Trophoblast cell (in vitro differentiated cells and primary cell): ENCODE data around the gene GNS.

Experiments used
- DNase-seq, 2 donors: peaks; one replicate each; pipeline ENCODE4 v3.0.0-alpha.2; 2016
- H2AFZ ChIP-seq: 2 replicates; pipeline ENCODE4 v1.6.1; 2013; ENCODE audit warnings: low read length, moderate library complexity, mild to moderate bottlenecking; ENCODE audit not compliant: insufficient read depth, poor library complexity
- H2AK5ac ChIP-seq: 2 replicates; pipeline ENCODE4 v1.6.1; 2013; ENCODE audit warnings: mild to moderate bottlenecking, low read length
- H2BK120ac ChIP-seq: 2 replicates; pipeline ENCODE4 v1.6.1; 2013; ENCODE audit warnings: low read length, mild to moderate bottlenecking, moderate library complexity; ENCODE audit not compliant: insufficient read depth, poor library complexity
- H2BK12ac ChIP-seq: 2 replicates; pipeline ENCODE4 v1.6.1; 2013; ENCODE audit warnings: mild to moderate bottlenecking, low read length, moderate library complexity
- H2BK5ac ChIP-seq: 2 replicates; pipeline ENCODE4 v1.6.1; 2013; ENCODE audit warnings: low read length, low read depth, moderate library complexity, mild to moderate bottlenecking; ENCODE audit not compliant: poor library complexity
- H3K14ac ChIP-seq: 2 replicates; pipeline ENCODE4 v1.6.1; 2013; ENCODE audit warnings: mild to moderate bottlenecking, low read length
- H3K18ac ChIP-seq: 2 replicates; pipeline ENCODE4 v1.6.1; 2013; ENCODE audit warnings: mild to moderate bottlenecking, low read length
- H3K23ac ChIP-seq: 2 replicates; pipeline ENCODE4 v1.6.1; 2013; ENCODE audit warnings: low read length
- H3K27ac ChIP-seq: 2 replicates; pipeline ENCODE4 v1.5.1; 2013; ENCODE audit warnings: low read depth, mild to moderate bottlenecking, inconsistent platforms, low read length, moderate library complexity
- H3K27me3 ChIP-seq: 2 replicates; pipeline ENCODE4 v1.6.1; 2013; ENCODE audit warnings: inconsistent platforms, mild to moderate bottlenecking, low read length, moderate library complexity; ENCODE audit not compliant: insufficient read depth
- H3K36me3 ChIP-seq, 2 experiments: 1 replicate in 1 of 2; 2 replicates in 1 of 2; pipeline ENCODE4 v1.6.1; 2013; ENCODE audit warnings: low read length in 2 of 2, mild to moderate bottlenecking in 2 of 2, moderate library complexity in 1 of 2; ENCODE audit not compliant: insufficient read depth in 2 of 2, control insufficient read depth in 1 of 2
- H3K4ac ChIP-seq: 2 replicates; pipeline ENCODE4 v1.6.1; 2013; ENCODE audit warnings: low read depth, mild to moderate bottlenecking, low read length, moderate library complexity
- H3K4me1 ChIP-seq, 2 experiments: 1 replicate in 1 of 2; 2 replicates in 1 of 2; pipeline ENCODE4 v1.6.1; 2013; ENCODE audit warnings: low read length in 2 of 2, mild to moderate bottlenecking in 2 of 2, moderate library complexity in 1 of 2; ENCODE audit not compliant: insufficient read depth in 2 of 2, control insufficient read depth in 1 of 2
- H3K4me2 ChIP-seq: 2 replicates; pipeline ENCODE4 v1.6.1; 2013; ENCODE audit warnings: inconsistent platforms, mild to moderate bottlenecking, low read length, moderate library complexity
- H3K4me3 ChIP-seq: 2 replicates; pipeline ENCODE4 v1.5.1; 2013; ENCODE audit warnings: mild to moderate bottlenecking, low read depth, low read length, inconsistent platforms
- H3K79me1 ChIP-seq: one replicate; pipeline ENCODE4 v1.6.1; 2013; ENCODE audit warnings: low read length
- H3K79me2 ChIP-seq: 2 replicates; pipeline ENCODE4 v1.6.1; 2013; ENCODE audit warnings: low read length, mild to moderate bottlenecking; ENCODE audit not compliant: control insufficient read depth, insufficient read depth, poor library complexity
- H3K9ac ChIP-seq: 2 replicates; pipeline ENCODE4 v1.6.1; 2013; ENCODE audit warnings: mild to moderate bottlenecking, low read length
- H3K9me3 ChIP-seq: 2 replicates; pipeline ENCODE4 v1.6.1; 2013; ENCODE audit warnings: low read depth, mild to moderate bottlenecking, control low read depth, inconsistent platforms, low read length; ENCODE audit not compliant: insufficient read depth
- H4K12ac ChIP-seq: 2 replicates; pipeline ENCODE4 v1.6.1; 2013; ENCODE audit warnings: low read depth, mild to moderate bottlenecking, low read length, moderate library complexity
- H4K8ac ChIP-seq: 2 replicates; pipeline ENCODE4 v1.6.1; 2013; ENCODE audit warnings: low read depth, mild to moderate bottlenecking, low read length, moderate library complexity
- H4K91ac ChIP-seq: one replicate; pipeline ENCODE4 v1.6.1; 2013; ENCODE audit warnings: low read depth, mild to moderate bottlenecking, low read length, moderate library complexity
- WGBS: extraction: QIAGEN DNeasy Blood & Tissue Kit; methylation state at CpG from one replicate; pipeline ENCODE4 v1.1.7; 2013; ENCODE audit warnings: missing lambda C conversion rate; ENCODE audit not compliant: insufficient read length, insufficient coverage; ENCODE audit errors: extremely low coverage; 5-methylcytosine and 5-hydroxymethylcytosine counted together

The GNS gene

DNA sequence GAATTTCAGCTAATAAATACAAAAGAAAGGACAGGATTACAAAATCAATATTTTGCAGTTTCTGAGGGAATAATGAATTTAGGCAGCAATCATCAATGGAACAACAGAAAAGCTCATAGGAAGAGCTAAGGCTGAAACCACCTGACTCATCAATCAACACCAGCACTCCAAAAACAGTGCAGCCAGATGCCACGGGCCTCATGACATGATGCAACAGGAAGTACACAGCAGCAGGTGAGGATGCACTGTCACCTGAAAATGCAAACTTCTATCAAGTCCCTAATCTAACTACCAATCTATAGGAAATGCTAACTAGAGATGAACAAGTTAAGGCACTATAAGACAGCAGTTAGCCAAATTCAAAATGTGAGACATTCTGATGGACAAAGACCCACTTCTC is 21.7 kb downstream of the GNS start:
- Histone ChIP-seq H2BK12ac (no peak overlapping the region), H3K27ac (no peak overlapping the region), H3K4me2 (no peak overlapping the region), H2BK120ac (no peak overlapping the region), H3K4me3 (no peak overlapping the region), H4K91ac (no peak overlapping the region), H3K27me3 (no peaks in the 10 kb centered on the region), H3K79me1 (no peaks in the 10 kb centered on the region), H3K18ac (no peak overlapping the region), H4K12ac (no peak overlapping the region), H2AFZ (no peak overlapping the region), H2BK5ac (no peak overlapping the region), H3K9ac (no peak overlapping the region), H3K14ac (no peak overlapping the region), H2AK5ac (no peak overlapping the region), H3K23ac (no peak overlapping the region), H3K4me1 (no peaks in the 10 kb centered on the region), H3K4ac (no peak overlapping the region), H3K79me2 (no peaks in the 10 kb centered on the region), H3K9me3 (no peaks in the 10 kb centered on the region), H4K8ac (no peak overlapping the region), H3K36me3 (peaks cover 10 to 33% of the 10 kb centered on the region in 2 experiments)
- no CpG with 5 or more reads among the region's 1 CpG for WGBS
- peak in 1 of 2 donors; percentile 21 for DNase-seq

DNA sequence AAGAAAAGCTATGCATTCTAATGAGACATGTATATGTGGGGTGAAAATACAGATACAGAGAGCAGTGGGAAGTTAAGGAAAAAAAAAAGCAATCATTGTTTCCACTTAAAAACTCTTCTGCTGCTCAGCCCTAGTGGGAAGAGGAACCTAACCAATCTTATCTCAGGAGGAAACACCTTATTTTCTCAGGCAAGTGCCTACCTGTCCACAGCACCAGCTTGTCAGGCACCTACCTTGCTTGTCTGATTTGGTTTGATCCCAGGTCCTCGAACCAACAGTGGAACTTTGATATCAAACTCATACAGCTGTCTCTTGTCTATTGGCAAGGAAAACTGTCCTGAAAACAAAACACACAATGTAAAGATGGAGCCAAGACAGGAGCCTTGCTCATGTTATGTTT is 22.4 kb downstream of the GNS start:
- Histone ChIP-seq H3K4ac (no peak overlapping the region), H3K9me3 (no peaks in the 10 kb centered on the region), H2BK120ac (no peak overlapping the region), H3K9ac (no peak overlapping the region), H4K91ac (no peak overlapping the region), H2BK12ac (no peak overlapping the region), H3K79me2 (no peaks in the 10 kb centered on the region), H3K4me3 (no peak overlapping the region), H4K8ac (no peak overlapping the region), H3K79me1 (no peaks in the 10 kb centered on the region), H3K27ac (no peak overlapping the region), H4K12ac (no peak overlapping the region), H3K4me2 (no peak overlapping the region), H2BK5ac (no peak overlapping the region), H3K36me3 (peaks cover 10 to 30% of the 10 kb centered on the region in 2 experiments), H3K18ac (no peak overlapping the region), H2AFZ (no peak overlapping the region), H3K27me3 (no peaks in the 10 kb centered on the region), H3K23ac (no peak overlapping the region), H3K4me1 (no peaks in the 10 kb centered on the region), H2AK5ac (no peak overlapping the region), H3K14ac (no peak overlapping the region)
- no CpG with 5 or more reads among the region's 1 CpG for WGBS
- no peak for DNase-seq

- Histone ChIP-seq H2BK5ac (no peak overlapping the region), H3K27me3 (no peaks in the 10 kb centered on the region), H3K4me3 (no peak overlapping the region), H3K79me2 (no peaks in the 10 kb centered on the region), H3K9ac (no peak overlapping the region), H2AK5ac (no peak overlapping the region), H4K8ac (no peak overlapping the region), H3K18ac (no peak overlapping the region), H2BK120ac (no peak overlapping the region), H3K4ac (no peak overlapping the region), H3K23ac (no peak overlapping the region), H4K91ac (no peak overlapping the region), H4K12ac (no peak overlapping the region), H3K4me1 (peaks cover under 1 to 2% of the 10 kb centered on the region in 2 experiments), H3K9me3 (no peaks in the 10 kb centered on the region), H3K27ac (no peak overlapping the region), H3K4me2 (no peak overlapping the region), H2BK12ac (no peak overlapping the region), H2AFZ (no peak overlapping the region), H3K14ac (no peak overlapping the region), H3K36me3 (peaks cover 7 to 30% of the 10 kb centered on the region in 2 experiments), H3K79me1 (no peaks in the 10 kb centered on the region)
- DNase-seq, result no peak
These were observed 23.8 kb downstream of the GNS start for GRCh38 chr12:64735442-64735841.

DNA sequence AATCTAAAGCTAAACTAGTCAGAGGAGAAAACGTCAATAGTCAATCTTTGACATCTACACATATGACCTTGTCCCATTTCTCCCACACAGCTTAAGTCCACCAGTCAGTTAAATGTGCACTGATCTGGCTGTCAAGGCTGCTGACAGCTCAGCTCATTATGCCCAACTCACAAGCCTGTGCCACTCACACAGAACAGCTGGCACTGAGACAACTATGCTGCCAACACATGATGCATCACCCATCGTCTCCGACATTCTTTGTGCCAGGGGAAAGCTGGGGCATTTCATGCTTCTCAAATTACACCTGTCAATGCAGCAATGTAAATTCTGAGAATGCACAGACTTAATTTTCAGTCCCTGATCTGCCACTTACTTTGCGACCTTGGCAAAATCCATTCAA is 25.3 kb downstream of the GNS start:
- Histone ChIP-seq H3K27ac (no peak overlapping the region), H3K4ac (no peak overlapping the region)

More for the DNA sequence above, 25.3 kb downstream of the GNS start:
- Histone ChIP-seq H3K4me3 (no peak overlapping the region), H4K8ac (no peak overlapping the region), H3K79me1 (no peaks in the 10 kb centered on the region), H3K9ac (peak overlapping the region; percentile 31), H2AFZ (no peak overlapping the region), H4K91ac (no peak overlapping the region), H2BK120ac (no peak overlapping the region), H3K23ac (no peak overlapping the region), H2BK12ac (no peak overlapping the region), H3K9me3 (no peaks in the 10 kb centered on the region), H2AK5ac (no peak overlapping the region), H3K14ac (no peak overlapping the region), H3K36me3 (peaks cover 5 to 23% of the 10 kb centered on the region in 2 experiments), H3K79me2 (no peaks in the 10 kb centered on the region), H3K18ac (no peak overlapping the region), H3K27me3 (no peaks in the 10 kb centered on the region), H2BK5ac (no peak overlapping the region), H4K12ac (no peak overlapping the region), H3K4me1 (peaks cover 2 to 4% of the 10 kb centered on the region in 2 experiments), H3K4me2 (no peak overlapping the region)
- DNase-seq, result no peak
- WGBS, result no CpG with 5 or more reads among the region's 4 CpGs
